Left ventricle myocardium inferior (tissue), 1 donor: Measurements from ENCODE around the gene MYBPC3. TPM values are rescaled to one million over a fixed set of nuclear protein-coding genes. Genes with fewer than 3 reads are reported as not detected.
A peak's percentile ranks its signal among the peaks of the same experiment; 100 is the strongest.

Experiments used
- DNase-seq: peaks from one replicate; pipeline ENCODE4 v3.0.0-alpha.2; 2020
- H3K27ac ChIP-seq: fragments of 200-600 bp; replicated peaks from 2 replicates; pipeline ENCODE4 v1.8.0; 2021
- H3K27me3 ChIP-seq: fragments of 200-600 bp; 2 replicates; pipeline ENCODE4 v1.8.0; 2021; ENCODE audit warnings: low read depth
- H3K36me3 ChIP-seq: fragments of 200-600 bp; 2 replicates; pipeline ENCODE4 v1.8.0; 2021
- H3K4me1 ChIP-seq: fragments of 200-600 bp; 2 replicates; pipeline ENCODE4 v1.8.0; 2021
- H3K4me3 ChIP-seq: fragments of 200-600 bp; 2 replicates; pipeline ENCODE4 v1.8.0; 2021; ENCODE audit warnings: mild to moderate bottlenecking, moderate library complexity
- H3K9me3 ChIP-seq: fragments of 200-600 bp; replicated peaks from 2 replicates; pipeline ENCODE4 v1.8.0; 2021
- intact Hi-C: fragments of 100-400 bp; cut with micrococcal nuclease; formaldehyde crosslinking; loops from one replicate; pipeline ENCODE4 v1.11.0; 2022
- total RNA-seq: library from RNA; stranded (reverse); fragmentation: NEBNext Ultra II Directional; extraction: Animal tissue kit (Norgen Biotek cat#: 25700); gene quantifications from one replicate; pipeline ENCODE4 v1.2.1, GENCODE V29; 2021
- TF ChIP-seq, protein P1 (sequence below): fragments of 200-600 bp; IDR thresholded peaks from 2 replicates; pipeline ENCODE4 v1.8.0; 2021; ENCODE audit warnings: antibody characterized with exemption, mild to moderate bottlenecking, borderline replicate concordance
- donor health status: DM: no; HTN: yes; CAD: no; lungs with severe emphysema.

MYBPC3 gene
- total RNA-seq, 1 donor from 2014 or later: 2,538 TPM

DNA sequence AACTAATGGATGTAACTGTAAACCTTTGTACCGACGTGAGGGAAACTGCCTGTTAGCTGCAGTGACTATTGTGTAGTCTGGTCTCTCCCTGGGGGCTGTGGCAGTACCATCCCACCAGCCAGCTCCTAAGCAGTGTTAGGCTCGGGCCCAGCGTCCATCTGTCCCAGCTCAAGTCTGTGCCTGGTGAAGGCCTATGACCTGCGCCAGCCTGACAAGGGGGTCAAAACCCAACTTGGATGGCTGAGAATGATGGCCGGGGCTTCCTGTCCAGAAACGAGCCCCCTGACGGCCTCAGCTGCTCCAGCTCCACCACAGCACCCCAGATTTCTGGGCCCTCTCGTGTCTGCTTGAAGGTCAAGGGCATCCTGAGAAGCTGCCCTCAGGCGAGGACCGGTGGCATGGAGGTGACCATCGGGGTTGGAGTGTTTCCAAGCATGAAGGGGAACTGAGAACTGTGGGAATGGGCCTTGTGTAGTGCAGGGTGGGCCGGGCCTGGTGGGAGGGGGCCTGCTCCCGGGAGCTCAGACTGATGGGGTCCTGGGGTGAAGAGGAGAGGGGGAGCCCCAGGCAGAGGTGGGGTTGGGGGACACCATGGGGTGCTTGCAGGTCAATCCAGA is 40.2 kb upstream of the MYBPC3 start:
- H3K36me3 ChIP-seq: no peaks in the 10 kb centered on the region
- intact Hi-C loops: no loop called here
- H3K27me3 ChIP-seq: no peaks in the 10 kb centered on the region
- no peaks in the 10 kb centered on the region for H3K9me3 ChIP-seq
- DNase-seq: no peak
- peaks cover 25% of the 10 kb centered on the region for H3K4me1 ChIP-seq
- no peak overlapping the region for H3K4me3 ChIP-seq
- H3K27ac ChIP-seq: peak overlapping the region; percentile 87
- TF ChIP-seq, protein P1, sequence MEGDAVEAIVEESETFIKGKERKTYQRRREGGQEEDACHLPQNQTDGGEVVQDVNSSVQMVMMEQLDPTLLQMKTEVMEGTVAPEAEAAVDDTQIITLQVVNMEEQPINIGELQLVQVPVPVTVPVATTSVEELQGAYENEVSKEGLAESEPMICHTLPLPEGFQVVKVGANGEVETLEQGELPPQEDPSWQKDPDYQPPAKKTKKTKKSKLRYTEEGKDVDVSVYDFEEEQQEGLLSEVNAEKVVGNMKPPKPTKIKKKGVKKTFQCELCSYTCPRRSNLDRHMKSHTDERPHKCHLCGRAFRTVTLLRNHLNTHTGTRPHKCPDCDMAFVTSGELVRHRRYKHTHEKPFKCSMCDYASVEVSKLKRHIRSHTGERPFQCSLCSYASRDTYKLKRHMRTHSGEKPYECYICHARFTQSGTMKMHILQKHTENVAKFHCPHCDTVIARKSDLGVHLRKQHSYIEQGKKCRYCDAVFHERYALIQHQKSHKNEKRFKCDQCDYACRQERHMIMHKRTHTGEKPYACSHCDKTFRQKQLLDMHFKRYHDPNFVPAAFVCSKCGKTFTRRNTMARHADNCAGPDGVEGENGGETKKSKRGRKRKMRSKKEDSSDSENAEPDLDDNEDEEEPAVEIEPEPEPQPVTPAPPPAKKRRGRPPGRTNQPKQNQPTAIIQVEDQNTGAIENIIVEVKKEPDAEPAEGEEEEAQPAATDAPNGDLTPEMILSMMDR: no peak

DNA sequence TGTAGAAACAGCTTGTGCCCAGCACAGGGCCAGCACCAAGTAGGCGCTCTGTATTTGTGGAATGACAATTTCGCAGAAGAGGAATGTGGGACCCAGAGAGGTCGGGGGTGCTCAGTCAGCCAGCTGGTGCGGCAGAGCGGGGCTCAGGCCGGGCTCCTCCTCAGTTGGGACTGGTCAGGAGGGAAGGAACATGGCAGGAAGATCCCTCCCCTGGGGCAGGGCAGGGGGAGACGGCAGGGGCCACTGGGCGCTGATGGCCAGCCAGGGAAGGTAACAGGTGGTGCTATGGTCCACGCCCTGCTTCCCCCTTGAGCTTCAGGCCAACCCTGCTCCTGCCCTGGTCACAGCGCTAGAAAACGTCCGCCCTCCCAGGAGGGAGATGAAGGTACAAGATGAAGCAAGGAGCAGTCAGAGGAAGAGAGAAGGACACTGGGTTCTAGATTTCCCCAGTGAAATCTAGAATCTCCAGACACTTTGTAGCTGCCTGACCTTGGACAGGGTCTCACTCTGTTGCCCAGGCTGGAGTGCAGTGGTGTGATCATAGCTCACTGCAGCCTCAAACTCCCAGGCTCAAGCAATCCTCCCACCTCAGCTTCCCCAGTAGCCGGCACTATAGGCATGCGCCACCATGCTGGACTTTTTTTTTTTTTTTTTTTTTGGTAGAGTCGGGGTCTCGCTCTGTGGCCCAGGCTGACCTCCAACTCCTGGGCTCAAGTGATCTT is 39.4 kb upstream of the MYBPC3 start:
- Histone ChIP-seq H3K27me3 (no peaks in the 10 kb centered on the region), H3K9me3 (no peaks in the 10 kb centered on the region), H3K4me1 (peaks cover 25% of the 10 kb centered on the region), H3K4me3 (no peak overlapping the region), H3K27ac (peak overlapping the region; percentile 87), H3K36me3 (no peaks in the 10 kb centered on the region)
- intact Hi-C loops: no loop called here
- DNase-seq: no peak
- TF ChIP-seq, protein P1: no peak

DNA sequence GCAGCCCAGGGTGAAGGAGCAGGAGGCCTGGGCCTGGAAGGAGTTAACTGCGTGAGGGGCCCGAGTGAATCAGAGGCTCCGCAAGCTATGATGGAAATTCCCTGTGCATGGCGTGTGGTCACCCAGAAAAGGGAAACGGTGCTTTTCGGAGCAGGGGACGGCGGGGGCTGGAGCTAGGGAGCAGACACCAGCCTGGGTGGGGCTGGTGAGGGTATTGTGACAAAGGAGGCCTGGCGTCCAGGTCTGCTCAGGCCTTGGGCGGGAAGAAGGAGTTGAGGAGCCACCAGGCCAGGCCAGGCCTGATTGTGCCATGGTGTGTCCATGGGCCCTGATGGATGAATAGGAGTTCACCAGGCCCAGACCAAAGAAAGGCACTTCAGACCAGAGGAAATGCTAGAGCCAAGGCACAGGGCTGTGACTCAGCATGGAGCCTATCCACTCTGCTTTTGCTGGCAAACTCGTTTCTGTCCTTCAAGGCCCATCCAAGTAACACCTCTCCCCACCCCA is 38.6 kb upstream of the MYBPC3 start:
- TF ChIP-seq, protein P1: no peak
- intact Hi-C loops: no loop called here
- Histone ChIP-seq H3K9me3 (no peaks in the 10 kb centered on the region), H3K4me3 (no peak overlapping the region), H3K36me3 (no peaks in the 10 kb centered on the region), H3K4me1 (peaks cover 25% of the 10 kb centered on the region), H3K27ac (peak overlapping the region; percentile 87), H3K27me3 (no peaks in the 10 kb centered on the region)
- DNase-seq: peak; percentile 51

DNA sequence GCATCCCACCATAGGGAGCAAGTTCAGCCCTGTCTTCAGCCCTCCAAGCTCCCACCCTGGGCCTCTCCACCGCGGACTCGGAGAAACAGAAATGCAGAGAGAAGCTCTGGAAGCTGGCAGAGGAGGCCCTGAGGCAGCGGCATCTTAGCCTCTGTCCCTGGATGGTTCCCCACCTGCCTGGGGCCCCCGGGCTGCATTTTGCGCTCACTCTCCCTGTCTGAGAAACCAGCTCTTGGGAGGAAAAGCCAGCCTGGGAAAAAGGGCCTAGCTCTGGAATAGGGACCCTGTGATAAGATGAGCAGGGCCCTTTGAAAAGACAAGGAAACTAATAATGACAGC is 37.9 kb upstream of the MYBPC3 start:
- DNase-seq: no peak
- no peaks in the 10 kb centered on the region for H3K27me3 ChIP-seq
- H3K9me3 ChIP-seq: no peaks in the 10 kb centered on the region
- peaks cover 24% of the 10 kb centered on the region for H3K4me1 ChIP-seq
- intact Hi-C loops: no loop called here
- no peaks in the 10 kb centered on the region for H3K36me3 ChIP-seq
- H3K4me3 ChIP-seq: no peak overlapping the region
- TF ChIP-seq, protein P1: no peak
- H3K27ac ChIP-seq: peak overlapping the region; percentile 87

DNA sequence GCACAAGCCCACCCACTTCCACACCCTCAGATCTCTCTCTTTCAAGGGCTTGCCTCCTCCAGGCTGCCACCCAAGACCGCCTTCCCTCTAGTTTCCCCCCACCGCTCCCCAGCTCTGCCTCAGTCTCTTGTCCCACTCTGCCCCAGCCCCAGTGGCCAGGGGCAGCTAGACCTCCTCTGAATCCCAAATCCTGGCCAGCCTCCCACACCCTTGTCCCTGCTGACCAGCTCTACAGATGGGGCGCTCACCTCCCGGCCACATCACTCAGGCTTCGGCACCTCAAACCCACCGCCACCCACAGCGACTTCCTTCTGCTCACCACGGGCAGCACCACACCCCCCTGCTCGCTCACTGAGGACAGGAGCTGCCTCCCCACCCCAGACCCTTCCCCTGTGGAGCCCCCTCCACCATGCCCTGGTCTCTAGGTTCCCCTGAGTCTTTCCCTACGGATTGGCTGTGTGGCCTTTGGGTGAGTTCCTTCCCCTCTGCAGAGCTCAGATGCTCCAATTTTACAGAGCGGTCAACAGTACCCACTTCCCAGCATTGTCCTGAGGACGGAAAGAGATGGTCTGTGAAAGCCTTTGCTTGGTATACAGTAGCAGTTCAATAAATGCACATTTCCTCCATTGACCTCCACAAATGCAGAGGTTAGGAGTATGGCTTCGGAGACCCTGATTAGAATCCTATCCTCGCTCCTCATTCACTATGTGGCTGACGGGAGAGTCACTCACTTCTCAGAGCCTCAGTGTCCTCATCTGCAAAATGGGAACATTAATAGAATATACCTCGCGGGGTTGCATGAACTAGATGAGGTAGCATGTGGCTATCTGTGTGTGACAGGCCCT is 37.3 kb upstream of the MYBPC3 start:
- TF ChIP-seq, protein P1: no peak
- H3K27ac ChIP-seq: no peak overlapping the region
- intact Hi-C loops: loop anchor here (10.0 kb wide), 1 partner anchor 55 kb away; the partner anchor contains the start of gene RAPSN
- no peak overlapping the region for H3K4me3 ChIP-seq
- DNase-seq: no peak
- H3K36me3 ChIP-seq: no peaks in the 10 kb centered on the region
- H3K9me3 ChIP-seq: no peaks in the 10 kb centered on the region
- peaks cover 18% of the 10 kb centered on the region for H3K4me1 ChIP-seq
- no peaks in the 10 kb centered on the region for H3K27me3 ChIP-seq
